DMS 273 treated with DMSO at 0.1 percent for 48 hours (cell line): Measurements from ENCODE around the gene RAP1GAP.

ENCODE experiments used
- DNase-seq: peaks from one replicate; lab custom pipeline; 2025; lab: John Stamatoyannopoulos, UW

RAP1GAP gene

GRCh38 chr1:21608798-21609197 lies 60.4 kb downstream of the RAP1GAP start:
- no peak for DNase-seq

- no peak for DNase-seq
Measured at GRCh38 chr1:21607549-21608529, 61.3 kb downstream of the RAP1GAP start.

- DNase-seq: no peak
Measured at GRCh38 chr1:21605964-21606705, 63.0 kb downstream of the RAP1GAP start.

- no peak for DNase-seq
Measured at GRCh38 chr1:21605012-21605715, 64.0 kb downstream of the RAP1GAP start.

- DNase-seq: no peak
Measured at GRCh38 chr1:21604208-21604957, 64.8 kb downstream of the RAP1GAP start.

GRCh38 chr1:21603177-21604138 lies 65.7 kb downstream of the RAP1GAP start:
- no peak for DNase-seq

- no peak for DNase-seq
Measured at GRCh38 chr1:21601278-21602048, 67.7 kb downstream of the RAP1GAP start.

GRCh38 chr1:21599402-21599801 lies 69.8 kb downstream of the RAP1GAP start:
- DNase-seq: no peak

GRCh38 chr1:21598904-21599303 lies 70.3 kb downstream of the RAP1GAP start:
- DNase-seq: no peak

GRCh38 chr1:21598417-21598816 lies 70.7 kb downstream of the RAP1GAP start:
- no peak for DNase-seq

- no peak for DNase-seq
Measured at GRCh38 chr1:21597753-21598152, 71.4 kb downstream of the RAP1GAP start.

GRCh38 chr1:21596628-21597027 lies 72.5 kb downstream of the RAP1GAP start:
- DNase-seq: no peak

GRCh38 chr1:21596174-21596573 lies 73.0 kb downstream of the RAP1GAP start:
- no peak for DNase-seq

GRCh38 chr1:21594935-21595897 lies 73.9 kb downstream of the RAP1GAP start:
- DNase-seq: no peak

GRCh38 chr1:21594501-21594900 lies 74.7 kb downstream of the RAP1GAP start:
- no peak for DNase-seq

GRCh38 chr1:21593231-21593630 lies 75.9 kb downstream of the RAP1GAP start:
- DNase-seq: no peak

GRCh38 chr1:21592086-21592865 lies 76.9 kb downstream of the RAP1GAP start:
- peak; percentile 40 for DNase-seq

GRCh38 chr1:21590934-21591333 lies 78.2 kb downstream of the RAP1GAP start:
- no peak for DNase-seq
